H1 (cell line): Measurements from ENCODE around the gene KCNIP2. TPM values are rescaled to one million over a fixed set of nuclear protein-coding genes. Genes with fewer than 3 reads are reported as not detected.

Experiments used
- EGR1 ChIP-seq: IDR thresholded peaks from 2 replicates; pipeline ENCODE4 v1.6.1; 2011; ENCODE audit warnings: low read depth, low read length, borderline replicate concordance
- FOSL1 ChIP-seq: IDR thresholded peaks from 2 replicates; pipeline ENCODE4 v1.6.1; 2011; ENCODE audit warnings: mild to moderate bottlenecking, low read depth, low read length, moderate library complexity; ENCODE audit not compliant: insufficient read depth
- HDAC2 ChIP-seq, 2 experiments: fragments of 300-600 bp in 1 of 2; sonication (generic) in 1 of 2; IDR thresholded peaks; 2 replicates each; pipeline ENCODE4 v1.6.1; 2011 to 2012; ENCODE audit warnings: low read depth in 2 of 2, low read length in 2 of 2, mild to moderate bottlenecking in 2 of 2, moderate library complexity in 2 of 2, borderline replicate concordance in 1 of 2, inconsistent platforms in 1 of 2
- POLR2AphosphoS5 ChIP-seq: IDR thresholded peaks from 2 replicates; pipeline ENCODE4 v1.6.1; 2011; ENCODE audit warnings: low read depth, low read length
- RBBP5 ChIP-seq: IDR thresholded peaks from 2 replicates; pipeline ENCODE4 v1.7.1; 2012; ENCODE audit warnings: low read depth, mild to moderate bottlenecking, inconsistent platforms, low read length, moderate library complexity, borderline replicate concordance
- SAP30 ChIP-seq: fragments of 300-600 bp; sonication (generic); IDR thresholded peaks from 2 replicates; pipeline ENCODE4 v1.7.1; 2012; ENCODE audit warnings: low read length, moderate library complexity, mild to moderate bottlenecking, inconsistent platforms; ENCODE audit not compliant: insufficient read depth, insufficient replicate concordance
- polyA plus RNA-seq, 7 experiments: library from polyadenylated mRNA; depleted of rRNA in 3 of 7; stranded (reverse) in 5 of 7; unstranded in 2 of 7; fragments of >200 nt in 5 of 7; fragments of 200-250 nt in 2 of 7; gene quantifications; 1 replicate in 5 of 7; 2 replicates in 1 of 7; 4 replicates in 1 of 7; pipeline versions ENCODE4 v1.2.1 to v1.2.3, GENCODE V29; 2011 to 2013; ENCODE audit warnings: missing spikeins in 2 of 7, mixed read lengths in 2 of 7
- total RNA-seq: library from RNA; stranded (reverse); fragmentation: NEBNext Ultra II Directional; extraction: Animal tissue kit (Norgen Biotek cat#: 25700); gene quantifications from 2 replicates; pipeline ENCODE4 v1.2.1, GENCODE V29; 2021

KCNIP2 gene
- total and polyA plus RNA-seq, 2 of the 8 experiments (the other 6 are each of a cell fraction or from before 2014, with no cell fraction given), result 2.7 to 6.0 TPM

DNA sequence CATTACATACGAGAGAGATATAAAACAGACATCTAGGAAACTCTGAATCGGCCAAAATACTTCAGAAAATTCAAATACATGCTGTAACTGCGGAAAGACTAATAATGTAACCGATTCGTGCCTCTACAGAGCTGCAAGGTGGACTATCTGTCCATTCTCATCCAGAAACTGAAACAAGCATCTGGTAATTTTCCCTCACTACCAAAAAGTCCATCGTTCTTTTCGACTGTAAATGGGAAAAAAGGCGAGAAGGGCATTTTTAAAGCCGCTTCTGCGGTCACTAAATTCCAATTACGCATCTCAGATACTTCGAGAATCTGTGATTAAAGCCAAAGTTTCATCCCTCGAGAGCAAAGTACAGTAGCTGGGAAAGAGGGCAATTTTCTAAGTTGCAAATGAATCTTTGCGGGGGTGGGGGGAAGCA lies 26.7 kb downstream of the KCNIP2 start (continued):
- TF ChIP-seq HDAC2 (IDR thresholded peaks at IDR 0.05; ENCODE audit: borderline replicate concordance in 1 of 2, low read depth in 2 of 2, low read length in 2 of 2) (no peak), FOSL1 (no peak), RBBP5 (no peak), SAP30 (no peak), POLR2AphosphoS5 (no peak), EGR1 (no peak)
